Neutrophil (primary cell): ENCODE results near the gene ZC3H7A.

Experiments
- H3K27ac ChIP-seq: fragments of 200-600 bp; sonication (generic); 2 replicates; pipeline ENCODE4 v1.5.1; 2016; ENCODE audit warnings: mild to moderate bottlenecking, moderate library complexity
- H3K27me3 ChIP-seq: fragments of 200-600 bp; sonication (generic); 2 replicates; pipeline ENCODE4 v1.6.0; 2016; ENCODE audit warnings: mild to moderate bottlenecking
- H3K36me3 ChIP-seq: fragments of 200-600 bp; sonication (generic); 2 replicates; pipeline ENCODE4 v1.5.1; 2017
- H3K4me1 ChIP-seq, 2 experiments: fragments of 200-600 bp in 1 of 2; sonication (generic) in 1 of 2; 1 replicate in 1 of 2; 2 replicates in 1 of 2; pipeline versions ENCODE4 v1.5.1 to v1.6.1; 2013 to 2016; ENCODE audit warnings: low read depth in 1 of 2, low read length in 1 of 2, mild to moderate bottlenecking in 1 of 2, moderate library complexity in 1 of 2; ENCODE audit not compliant: control insufficient read depth in 1 of 2, insufficient read depth in 1 of 2
- H3K4me3 ChIP-seq, 2 experiments: fragments of 200-600 bp in 1 of 2; sonication (generic) in 1 of 2; 1 replicate in 1 of 2; 2 replicates in 1 of 2; pipeline ENCODE4 v1.5.1; 2013 to 2016; ENCODE audit warnings: low read depth in 1 of 2, low read length in 1 of 2, mild to moderate bottlenecking in 1 of 2, moderate library complexity in 1 of 2
- H3K9me3 ChIP-seq: fragments of 200-600 bp; sonication (generic); 2 replicates; pipeline ENCODE4 v1.5.1; 2016
- CTCF ChIP-seq: fragments of 200-600 bp; sonication (generic); IDR thresholded peaks from 2 replicates; pipeline ENCODE4 v1.5.1; 2016; ENCODE audit warnings: antibody characterized with exemption

Gene ZC3H7A

GRCh38 chr16:11805556-11805955, 8.5 kb upstream of the ZC3H7A start:
- Histone ChIP-seq H3K27me3 (peaks cover 31% of the 10 kb centered on the region), H3K36me3 (no peaks in the 10 kb centered on the region), H3K4me1 (peaks cover 9 to 11% of the 10 kb centered on the region in 2 experiments), H3K9me3 (no peaks in the 10 kb centered on the region), H3K27ac (no peak overlapping the region), H3K4me3 (no peak overlapping the region)
- no peak for TF ChIP-seq CTCF

- H3K4me1 ChIP-seq: peaks cover 33 to 35% of the 10 kb centered on the region in 2 experiments
- H3K36me3 ChIP-seq: no peaks in the 10 kb centered on the region
- peaks cover 17% of the 10 kb centered on the region for H3K27me3 ChIP-seq
- H3K4me3 ChIP-seq: no peak overlapping the region
- no peaks in the 10 kb centered on the region for H3K9me3 ChIP-seq
- H3K27ac ChIP-seq: no peak overlapping the region
- TF ChIP-seq CTCF: no peak
These were observed 4.5 kb upstream of the ZC3H7A start for GRCh38 chr16:11801481-11802021.

- no peaks in the 10 kb centered on the region for H3K36me3 ChIP-seq
- H3K27me3 ChIP-seq: peaks cover 5% of the 10 kb centered on the region
- peak overlapping the region; percentile 96 for H3K27ac ChIP-seq
- H3K4me3 ChIP-seq: peak overlapping the region; percentile 5 to 21
- H3K4me1 ChIP-seq: peaks cover 41 to 45% of the 10 kb centered on the region in 2 experiments
- TF ChIP-seq CTCF: no peak
- no peaks in the 10 kb centered on the region for H3K9me3 ChIP-seq
These were observed 3.3 kb upstream of the ZC3H7A start for GRCh38 chr16:11800382-11800718.

GRCh38 chr16:11799509-11800381, 2.7 kb upstream of the ZC3H7A start:
- H3K4me3 ChIP-seq: peak overlapping the region; percentile 5 to 21
- peaks cover 47 to 51% of the 10 kb centered on the region in 2 experiments for H3K4me1 ChIP-seq
- no peak for TF ChIP-seq CTCF
- no peaks in the 10 kb centered on the region for H3K36me3 ChIP-seq
- H3K27me3 ChIP-seq: no peaks in the 10 kb centered on the region
- H3K27ac ChIP-seq: peak overlapping the region; percentile 96
- H3K9me3 ChIP-seq: no peaks in the 10 kb centered on the region

- Histone ChIP-seq H3K36me3 (no peaks in the 10 kb centered on the region), H3K4me1 (peaks cover 52% of the 10 kb centered on the region in 2 experiments), H3K27me3 (no peaks in the 10 kb centered on the region), H3K9me3 (no peaks in the 10 kb centered on the region), H3K4me3 (no peak overlapping the region), H3K27ac (peak overlapping the region; percentile 96)
- no peak for TF ChIP-seq CTCF
These were observed 1.9 kb upstream of the ZC3H7A start for GRCh38 chr16:11799017-11799381.
